ENCODE results near the gene GNB5. TPM values are rescaled to one million over a fixed set of nuclear protein-coding genes. Genes with fewer than 3 reads are reported as not detected.
A peak's percentile ranks its signal among the peaks of the same experiment; 100 is the strongest.

Gene GNB5
- total RNA-seq, 2 donors from 2014 or later, result 6.0 to 7.9 TPM

- intact Hi-C loops (cut with DNase I), result no loop called here
- no peak for TF ChIP-seq CTCF (IDR thresholded peaks at IDR 0.05)
- H3K27ac ChIP-seq, result no peak overlapping the region
Observed at GRCh38 chr15:52184721-52185120, 6.5 kb downstream of the GNB5 start.

GRCh38 chr15:52183562-52184173 is 7.5 kb downstream of the GNB5 start:
- Histone ChIP-seq H3K27ac (no peak overlapping the region), H3K36me3 (no peaks in the 10 kb centered on the region)
- intact Hi-C loops (cut with DNase I), result no loop called here

More at GRCh38 chr15:52184721-52185120, 6.5 kb downstream of the GNB5 start:
- Histone ChIP-seq H3K9me3 (no peaks in the 10 kb centered on the region), H3K9ac (ENCODE audit: low read depth in 2 of 2, low read length in 2 of 2) (no peak overlapping the region), H3K4me1 (peaks cover 4% of the 10 kb centered on the region), H3K36me3 (no peaks in the 10 kb centered on the region), H3K27me3 (no peaks in the 10 kb centered on the region), H3K4me3 (no peak overlapping the region)
- DNase-seq, result no peak

GRCh38 chr15:52181938-52182780 is 9.0 kb downstream of the GNB5 start:
- intact Hi-C loops (cut with DNase I), result no loop called here
- Histone ChIP-seq H3K9me3 (no peaks in the 10 kb centered on the region), H3K27ac (no peak overlapping the region), H3K36me3 (no peaks in the 10 kb centered on the region), H3K4me1 (peaks cover 4% of the 10 kb centered on the region), H3K27me3 (no peaks in the 10 kb centered on the region), H3K9ac (ENCODE audit: low read depth in 2 of 2, low read length in 2 of 2) (no peak overlapping the region), H3K4me3 (no peak overlapping the region)
- no peak for TF ChIP-seq CTCF (IDR thresholded peaks at IDR 0.05)
- DNase-seq, result no peak

More at GRCh38 chr15:52183562-52184173, 7.5 kb downstream of the GNB5 start:
- TF ChIP-seq CTCF (IDR thresholded peaks at IDR 0.05), result peak; percentile 37
- no peak for DNase-seq
- H3K4me3 ChIP-seq, result no peak overlapping the region
- H3K4me1 ChIP-seq, result peaks cover 4% of the 10 kb centered on the region
- no peaks in the 10 kb centered on the region for H3K9me3 ChIP-seq
- H3K9ac ChIP-seq (ENCODE audit: low read depth in 2 of 2, low read length in 2 of 2), result no peak overlapping the region
- no peaks in the 10 kb centered on the region for H3K27me3 ChIP-seq

- Histone ChIP-seq H3K9ac (ENCODE audit: low read depth in 2 of 2, low read length in 2 of 2) (no peak overlapping the region), H3K4me3 (no peak overlapping the region), H3K9me3 (no peaks in the 10 kb centered on the region), H3K4me1 (peaks cover 4% of the 10 kb centered on the region), H3K36me3 (no peaks in the 10 kb centered on the region), H3K27me3 (no peaks in the 10 kb centered on the region), H3K27ac (no peak overlapping the region)
- DNase-seq, result no peak
- TF ChIP-seq CTCF (IDR thresholded peaks at IDR 0.05), result no peak
- intact Hi-C loops (cut with DNase I), result no loop called here
Observed at GRCh38 chr15:52180851-52181450, 10.2 kb downstream of the GNB5 start.

- intact Hi-C loops (cut with DNase I), result no loop called here
Observed at GRCh38 chr15:52180196-52180835, 10.9 kb downstream of the GNB5 start.

More at GRCh38 chr15:52180196-52180835, 10.9 kb downstream of the GNB5 start:
- Histone ChIP-seq H3K4me3 (peak overlapping the region; percentile 73), H3K36me3 (no peaks in the 10 kb centered on the region), H3K9me3 (no peaks in the 10 kb centered on the region), H3K27me3 (no peaks in the 10 kb centered on the region), H3K9ac (ENCODE audit: low read depth in 2 of 2, low read length in 2 of 2) (peak overlapping the region; percentile 52 to 59), H3K4me1 (peaks cover 4% of the 10 kb centered on the region), H3K27ac (peak overlapping the region; percentile 73)
- TF ChIP-seq CTCF (IDR thresholded peaks at IDR 0.05), result no peak
- no peak for DNase-seq

Data from colonic mucosa (tissue), 4 donors.